Liver (tissue), 9 donors: ENCODE results near the gene CCDC40. TPM values are rescaled to one million over a fixed set of nuclear protein-coding genes. Genes with fewer than 3 reads are reported as not detected.

Source experiments
- DNase-seq: peaks from one replicate; pipeline ENCODE4 v3.0.0-alpha.2; 2017; ENCODE audit warnings: low spot score
- H3K27ac ChIP-seq, 2 donors: one replicate each; pipeline ENCODE4 v1.7.0; 2013; ENCODE audit warnings: inconsistent platforms in 2 of 2, low read length in 2 of 2, control low read depth in 1 of 2, low read depth in 1 of 2, mild to moderate bottlenecking in 1 of 2
- H3K27me3 ChIP-seq, 4 donors: one replicate each; pipeline versions ENCODE4 v1.6.1 to v1.7.0; 2013; ENCODE audit warnings: low read length in 3 of 4, inconsistent platforms in 1 of 4, mild to moderate bottlenecking in 1 of 4, moderate library complexity in 1 of 4; ENCODE audit not compliant: control insufficient read depth in 4 of 4, insufficient read depth in 4 of 4
- H3K36me3 ChIP-seq, 4 donors: one replicate each; pipeline versions ENCODE4 v1.6.1 to v1.7.0; 2013; ENCODE audit warnings: low read length in 3 of 4, mild to moderate bottlenecking in 3 of 4, low read depth in 1 of 4, moderate library complexity in 1 of 4; ENCODE audit not compliant: control insufficient read depth in 4 of 4, insufficient read depth in 3 of 4
- H3K4me1 ChIP-seq, 4 donors: one replicate each; pipeline versions ENCODE4 v1.6.1 to v1.7.0; 2013; ENCODE audit warnings: low read length in 3 of 4, mild to moderate bottlenecking in 3 of 4, moderate library complexity in 1 of 4; ENCODE audit not compliant: control insufficient read depth in 4 of 4, insufficient read depth in 4 of 4
- H3K4me3 ChIP-seq, 3 donors: one replicate each; pipeline versions ENCODE4 v1.6.1 to v1.7.0; 2013; ENCODE audit warnings: low read length in 3 of 3, control low read depth in 1 of 3, low read depth in 1 of 3, mild to moderate bottlenecking in 1 of 3
- H3K9ac ChIP-seq, 2 donors: one replicate each; pipeline ENCODE4 v1.7.0; 2013; ENCODE audit warnings: low read length in 2 of 2, mild to moderate bottlenecking in 2 of 2, moderate library complexity in 2 of 2, control low read depth in 1 of 2, low read depth in 1 of 2
- H3K9me3 ChIP-seq, 4 donors: one replicate each; pipeline versions ENCODE4 v1.6.1 to v1.7.0; 2013; ENCODE audit warnings: low read length in 3 of 4; ENCODE audit not compliant: control insufficient read depth in 4 of 4
- EGR1 ChIP-seq, 2 donors: IDR thresholded peaks; 2 replicates each; pipeline ENCODE4 v1.6.1; 2016 to 2018; ENCODE audit warnings: antibody characterized with exemption in 2 of 2, low read depth in 2 of 2
- FOXA1 ChIP-seq: IDR thresholded peaks from 2 replicates; pipeline ENCODE4 v1.6.1; 2016; ENCODE audit warnings: antibody characterized with exemption
- FOXA2 ChIP-seq: IDR thresholded peaks from 2 replicates; pipeline ENCODE4 v1.6.1; 2016; ENCODE audit warnings: antibody characterized with exemption
- GABPA ChIP-seq, 2 donors: IDR thresholded peaks in 1 of 2; conservative IDR thresholded peaks in 1 of 2; 2 replicates each; pipeline ENCODE4 v1.6.1; 2016; ENCODE audit warnings: antibody characterized with exemption in 2 of 2, mild to moderate bottlenecking in 1 of 2, moderate library complexity in 1 of 2
- HNF4A ChIP-seq, 2 donors: conservative IDR thresholded peaks; 2 replicates each; pipeline ENCODE4 v1.6.1; 2016; ENCODE audit warnings: antibody characterized with exemption in 2 of 2, mild to moderate bottlenecking in 2 of 2
- JUND ChIP-seq, 2 donors: IDR thresholded peaks; 2 replicates each; pipeline ENCODE4 v1.6.1; 2016; ENCODE audit warnings: antibody characterized with exemption in 2 of 2
- NR2F2 ChIP-seq: IDR thresholded peaks from 2 replicates; pipeline ENCODE4 v1.6.1; 2016; ENCODE audit warnings: antibody characterized with exemption
- RAD21 ChIP-seq, 2 donors: IDR thresholded peaks; 2 replicates each; pipeline ENCODE4 v1.6.1; 2016; ENCODE audit warnings: antibody characterized with exemption in 2 of 2, mild to moderate bottlenecking in 2 of 2
- RXRA ChIP-seq, 2 donors: IDR thresholded peaks; 2 replicates each; pipeline ENCODE4 v1.6.1; 2017 to 2018; ENCODE audit warnings: antibody characterized with exemption in 2 of 2, mild to moderate bottlenecking in 1 of 2
- SP1 ChIP-seq: IDR thresholded peaks from 2 replicates; pipeline ENCODE4 v1.6.1; 2018; ENCODE audit warnings: antibody characterized with exemption, mild to moderate bottlenecking
- TAF1 ChIP-seq: conservative IDR thresholded peaks from 2 replicates; pipeline ENCODE4 v1.6.1; 2016; ENCODE audit warnings: antibody characterized with exemption, mild to moderate bottlenecking
- YY1 ChIP-seq: IDR thresholded peaks from 2 replicates; pipeline ENCODE4 v1.6.1; 2016; ENCODE audit warnings: antibody characterized with exemption, mild to moderate bottlenecking
- WGBS: extraction: QIAGEN DNeasy Blood & Tissue Kit; methylation state at CpG from one replicate; pipeline ENCODE4 v1.1.7; 2013; 5-methylcytosine and 5-hydroxymethylcytosine counted together
- polyA plus RNA-seq, 2 donors: library from polyadenylated mRNA; stranded (reverse) in 1 of 2; unstranded in 1 of 2; fragments of 200-250 nt in 1 of 2; fragments of >200 nt in 1 of 2; fragmentation: Nextera tagmentation in 1 of 2; extraction: Ambion mirVana in 1 of 2; gene quantifications; one replicate each; pipeline versions ENCODE4 v1.2.1 to v1.2.3, GENCODE V29; 2013 to 2015
- total RNA-seq, 2 donors: library from RNA; depleted of rRNA; stranded (reverse); fragments of >200 nt; gene quantifications; one replicate each; pipeline ENCODE4 v1.2.3, GENCODE V29; 2014
- TF ChIP-seq, protein P1 (sequence below): IDR thresholded peaks from 2 replicates; pipeline ENCODE4 v1.6.1; 2016; ENCODE audit warnings: antibody characterized with exemption, mild to moderate bottlenecking
- TF ChIP-seq, protein P2 (sequence below): IDR thresholded peaks from 2 replicates; pipeline ENCODE4 v1.6.1; 2016; ENCODE audit warnings: antibody characterized with exemption
- TF ChIP-seq, protein P3 (sequence below): IDR thresholded peaks from 2 replicates; pipeline ENCODE4 v1.6.1; 2016; ENCODE audit warnings: antibody characterized with exemption
- TF ChIP-seq, protein P4 (sequence below): fragments of 150-350 bp; IDR thresholded peaks from 2 replicates; pipeline ENCODE4 v1.5.1; 2017; ENCODE audit warnings: improper control_type of control experiment, low read depth, low read length; ENCODE audit not compliant: missing input control
- donor health status: healthy.
- donor health status: healthy.
- donor health status: healthy.
- donor health status: healthy.
- donor health status: healthy.

The CCDC40 gene
- total and polyA plus RNA-seq, 4 donors, result 0.60 to 3.0 (median 1.4) TPM

DNA sequence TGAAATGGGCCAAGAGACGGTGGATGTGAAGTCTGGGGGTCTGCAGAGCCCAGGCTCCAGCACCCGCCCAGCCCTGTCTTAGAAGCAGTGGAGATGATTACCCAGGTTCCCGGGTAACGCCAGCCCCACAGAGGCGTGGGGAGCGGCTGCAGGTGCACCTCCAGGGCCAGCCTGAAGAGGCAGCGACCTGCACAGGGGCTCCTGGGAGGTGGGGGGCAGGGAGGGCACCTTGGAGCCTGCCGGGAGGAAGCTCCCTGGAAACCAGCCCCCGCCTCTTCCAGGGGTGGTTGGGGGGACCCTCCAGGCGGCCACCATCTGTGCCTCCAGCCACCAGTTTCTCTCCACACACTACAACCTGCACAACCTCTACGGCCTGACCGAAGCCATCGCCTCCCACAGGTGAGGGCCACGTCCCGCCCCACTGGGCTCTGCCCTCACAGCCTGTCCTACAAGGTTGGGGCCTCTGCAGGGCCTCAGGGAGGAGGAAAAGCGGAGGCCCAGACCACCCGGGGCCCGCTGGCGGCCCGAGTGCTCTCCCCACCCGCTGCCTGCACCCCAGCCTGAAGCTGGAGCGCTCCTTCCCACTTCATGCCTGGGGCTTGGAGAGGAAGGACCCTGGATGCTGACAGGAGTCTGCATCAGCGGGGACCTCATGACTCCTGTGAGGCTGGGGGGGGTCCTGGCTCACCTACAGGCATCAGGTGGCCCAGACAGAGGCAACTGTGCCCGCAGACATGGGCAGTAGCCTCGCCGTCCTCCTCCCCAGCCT is 75.4 kb downstream of the CCDC40 start:
- WGBS, result 92% methylated on average over 26 of the region's 26 CpGs
- TF ChIP-seq YY1 (no peak), RXRA (IDR thresholded peaks at IDR 0.05) (no peak), TAF1 (no peak), RAD21 (IDR thresholded peaks at IDR 0.05) (no peak), HNF4A (conservative IDR thresholded peaks at IDR 0.05) (no peak), FOXA1 (no peak), FOXA2 (no peak), EGR1 (IDR thresholded peaks at IDR 0.05; ENCODE audit: low read depth in 2 of 2) (no peak), NR2F2 (no peak), JUND (IDR thresholded peaks at IDR 0.05) (no peak), SP1 (no peak), GABPA (IDR thresholded peaks at IDR 0.05 in 1 of 2, conservative IDR thresholded peaks at IDR 0.05 in 1 of 2) (no peak)
- TF ChIP-seq, protein P1, sequence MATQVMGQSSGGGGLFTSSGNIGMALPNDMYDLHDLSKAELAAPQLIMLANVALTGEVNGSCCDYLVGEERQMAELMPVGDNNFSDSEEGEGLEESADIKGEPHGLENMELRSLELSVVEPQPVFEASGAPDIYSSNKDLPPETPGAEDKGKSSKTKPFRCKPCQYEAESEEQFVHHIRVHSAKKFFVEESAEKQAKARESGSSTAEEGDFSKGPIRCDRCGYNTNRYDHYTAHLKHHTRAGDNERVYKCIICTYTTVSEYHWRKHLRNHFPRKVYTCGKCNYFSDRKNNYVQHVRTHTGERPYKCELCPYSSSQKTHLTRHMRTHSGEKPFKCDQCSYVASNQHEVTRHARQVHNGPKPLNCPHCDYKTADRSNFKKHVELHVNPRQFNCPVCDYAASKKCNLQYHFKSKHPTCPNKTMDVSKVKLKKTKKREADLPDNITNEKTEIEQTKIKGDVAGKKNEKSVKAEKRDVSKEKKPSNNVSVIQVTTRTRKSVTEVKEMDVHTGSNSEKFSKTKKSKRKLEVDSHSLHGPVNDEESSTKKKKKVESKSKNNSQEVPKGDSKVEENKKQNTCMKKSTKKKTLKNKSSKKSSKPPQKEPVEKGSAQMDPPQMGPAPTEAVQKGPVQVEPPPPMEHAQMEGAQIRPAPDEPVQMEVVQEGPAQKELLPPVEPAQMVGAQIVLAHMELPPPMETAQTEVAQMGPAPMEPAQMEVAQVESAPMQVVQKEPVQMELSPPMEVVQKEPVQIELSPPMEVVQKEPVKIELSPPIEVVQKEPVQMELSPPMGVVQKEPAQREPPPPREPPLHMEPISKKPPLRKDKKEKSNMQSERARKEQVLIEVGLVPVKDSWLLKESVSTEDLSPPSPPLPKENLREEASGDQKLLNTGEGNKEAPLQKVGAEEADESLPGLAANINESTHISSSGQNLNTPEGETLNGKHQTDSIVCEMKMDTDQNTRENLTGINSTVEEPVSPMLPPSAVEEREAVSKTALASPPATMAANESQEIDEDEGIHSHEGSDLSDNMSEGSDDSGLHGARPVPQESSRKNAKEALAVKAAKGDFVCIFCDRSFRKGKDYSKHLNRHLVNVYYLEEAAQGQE, result no peak
- TF ChIP-seq, protein P2, sequence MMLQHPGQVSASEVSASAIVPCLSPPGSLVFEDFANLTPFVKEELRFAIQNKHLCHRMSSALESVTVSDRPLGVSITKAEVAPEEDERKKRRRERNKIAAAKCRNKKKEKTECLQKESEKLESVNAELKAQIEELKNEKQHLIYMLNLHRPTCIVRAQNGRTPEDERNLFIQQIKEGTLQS, result no peak
- TF ChIP-seq, protein P3, sequence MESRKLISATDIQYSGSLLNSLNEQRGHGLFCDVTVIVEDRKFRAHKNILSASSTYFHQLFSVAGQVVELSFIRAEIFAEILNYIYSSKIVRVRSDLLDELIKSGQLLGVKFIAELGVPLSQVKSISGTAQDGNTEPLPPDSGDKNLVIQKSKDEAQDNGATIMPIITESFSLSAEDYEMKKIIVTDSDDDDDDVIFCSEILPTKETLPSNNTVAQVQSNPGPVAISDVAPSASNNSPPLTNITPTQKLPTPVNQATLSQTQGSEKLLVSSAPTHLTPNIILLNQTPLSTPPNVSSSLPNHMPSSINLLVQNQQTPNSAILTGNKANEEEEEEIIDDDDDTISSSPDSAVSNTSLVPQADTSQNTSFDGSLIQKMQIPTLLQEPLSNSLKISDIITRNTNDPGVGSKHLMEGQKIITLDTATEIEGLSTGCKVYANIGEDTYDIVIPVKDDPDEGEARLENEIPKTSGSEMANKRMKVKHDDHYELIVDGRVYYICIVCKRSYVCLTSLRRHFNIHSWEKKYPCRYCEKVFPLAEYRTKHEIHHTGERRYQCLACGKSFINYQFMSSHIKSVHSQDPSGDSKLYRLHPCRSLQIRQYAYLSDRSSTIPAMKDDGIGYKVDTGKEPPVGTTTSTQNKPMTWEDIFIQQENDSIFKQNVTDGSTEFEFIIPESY, result no peak
- TF ChIP-seq, protein P4, sequence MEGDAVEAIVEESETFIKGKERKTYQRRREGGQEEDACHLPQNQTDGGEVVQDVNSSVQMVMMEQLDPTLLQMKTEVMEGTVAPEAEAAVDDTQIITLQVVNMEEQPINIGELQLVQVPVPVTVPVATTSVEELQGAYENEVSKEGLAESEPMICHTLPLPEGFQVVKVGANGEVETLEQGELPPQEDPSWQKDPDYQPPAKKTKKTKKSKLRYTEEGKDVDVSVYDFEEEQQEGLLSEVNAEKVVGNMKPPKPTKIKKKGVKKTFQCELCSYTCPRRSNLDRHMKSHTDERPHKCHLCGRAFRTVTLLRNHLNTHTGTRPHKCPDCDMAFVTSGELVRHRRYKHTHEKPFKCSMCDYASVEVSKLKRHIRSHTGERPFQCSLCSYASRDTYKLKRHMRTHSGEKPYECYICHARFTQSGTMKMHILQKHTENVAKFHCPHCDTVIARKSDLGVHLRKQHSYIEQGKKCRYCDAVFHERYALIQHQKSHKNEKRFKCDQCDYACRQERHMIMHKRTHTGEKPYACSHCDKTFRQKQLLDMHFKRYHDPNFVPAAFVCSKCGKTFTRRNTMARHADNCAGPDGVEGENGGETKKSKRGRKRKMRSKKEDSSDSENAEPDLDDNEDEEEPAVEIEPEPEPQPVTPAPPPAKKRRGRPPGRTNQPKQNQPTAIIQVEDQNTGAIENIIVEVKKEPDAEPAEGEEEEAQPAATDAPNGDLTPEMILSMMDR, result no peak
- Histone ChIP-seq H3K4me3 (no peak overlapping the region), H3K36me3 (peaks cover 0 to 3% (median 2%) of the 10 kb centered on the region in 4 donors), H3K4me1 (no peaks in the 10 kb centered on the region), H3K9ac (no peak overlapping the region), H3K9me3 (no peaks in the 10 kb centered on the region), H3K27ac (no peak overlapping the region), H3K27me3 (no peaks in the 10 kb centered on the region)
- no peak for DNase-seq
